Hematopoietic multipotent progenitor cell treated with erythropoietin and hydrocortisone succinate and interleukin-3 and kit ligand, for 8 days (in vitro differentiated cells): ENCODE measurements around the gene ADAMTS6.
"Not testable (repeated sequence)": the region's sequence is repeated elsewhere in the genome, so short reads cannot be mapped to it uniquely, and the experiment has no call there.

ENCODE experiments used
- DNase-seq: peaks from one replicate; pipeline ENCODE4 v3.0.0-alpha.2; 2015

ADAMTS6 gene

GRCh38 chr5:65359569-65359968 is 122.2 kb downstream of the ADAMTS6 start:
- no peak for DNase-seq

GRCh38 chr5:65356274-65356673 is 125.4 kb downstream of the ADAMTS6 start:
- no peak for DNase-seq

- DNase-seq: no peak
These were observed 126.4 kb downstream of the ADAMTS6 start for GRCh38 chr5:65355301-65355700.

GRCh38 chr5:65341835-65342234 is 139.9 kb downstream of the ADAMTS6 start:
- no peak for DNase-seq

GRCh38 chr5:65338606-65339151 is 143.0 kb downstream of the ADAMTS6 start:
- no peak for DNase-seq

GRCh38 chr5:65334077-65334476 is 147.6 kb downstream of the ADAMTS6 start:
- DNase-seq: no peak

- DNase-seq: no peak
These were observed 149.1 kb downstream of the ADAMTS6 start for GRCh38 chr5:65332591-65332990.

GRCh38 chr5:65329266-65329665 is 152.5 kb downstream of the ADAMTS6 start:
- DNase-seq: no peak

- no peak for DNase-seq
These were observed 154.1 kb downstream of the ADAMTS6 start for GRCh38 chr5:65327582-65327981.

- no peak for DNase-seq
These were observed 154.8 kb downstream of the ADAMTS6 start for GRCh38 chr5:65326922-65327321.

- no peak for DNase-seq
These were observed 157.5 kb downstream of the ADAMTS6 start for GRCh38 chr5:65324226-65324625.

- DNase-seq: not testable (repeated sequence)
These were observed 161.0 kb downstream of the ADAMTS6 start for GRCh38 chr5:65320704-65321103.

GRCh38 chr5:65320250-65320649 is 161.5 kb downstream of the ADAMTS6 start:
- DNase-seq: no peak

- DNase-seq: no peak
These were observed 173.8 kb downstream of the ADAMTS6 start for GRCh38 chr5:65307931-65308330.

GRCh38 chr5:65307088-65307487 is 174.6 kb downstream of the ADAMTS6 start:
- no peak for DNase-seq

GRCh38 chr5:65305913-65306312 is 175.8 kb downstream of the ADAMTS6 start:
- no peak for DNase-seq

- DNase-seq: no peak
These were observed 181.9 kb downstream of the ADAMTS6 start for GRCh38 chr5:65299861-65300260.

- no peak for DNase-seq
These were observed 185.7 kb downstream of the ADAMTS6 start for GRCh38 chr5:65296067-65296466.

GRCh38 chr5:65292196-65292595 is 189.5 kb downstream of the ADAMTS6 start:
- no peak for DNase-seq

GRCh38 chr5:65290677-65291076 is 191.0 kb downstream of the ADAMTS6 start:
- no peak for DNase-seq

- DNase-seq: no peak
These were observed 193.1 kb downstream of the ADAMTS6 start for GRCh38 chr5:65288657-65289056.

GRCh38 chr5:65279603-65280002 is 202.1 kb downstream of the ADAMTS6 start:
- DNase-seq: no peak

- no peak for DNase-seq
These were observed 205.4 kb downstream of the ADAMTS6 start for GRCh38 chr5:65276178-65276890.

- DNase-seq: no peak
These were observed 209.8 kb downstream of the ADAMTS6 start for GRCh38 chr5:65271906-65272305.

- no peak for DNase-seq
These were observed 213.2 kb downstream of the ADAMTS6 start for GRCh38 chr5:65268525-65268924.
